ENCODE measurements around the gene ARHGAP44. TPM values are rescaled to one million over a fixed set of nuclear protein-coding genes. Genes with fewer than 3 reads are reported as not detected.
A peak's percentile ranks its signal among the peaks of the same experiment; 100 is the strongest.

Gene ARHGAP44
- total and polyA plus RNA-seq, 9 of the 15 experiments (the other 6 are each of a cell fraction or from before 2014, with no cell fraction given): 0.01 to 0.68 (median 0.07) TPM; not detected in 1

- TF ChIP-seq GTF3C2 (IDR thresholded peaks at IDR 0.05; ENCODE audit: borderline replicate concordance, extremely low read depth, insufficient read length) (no peak), RBM39 (optimal IDR thresholded peaks at IDR 0.05; ENCODE audit: low read depth, low read length) (no peak), NFRKB (IDR thresholded peaks at IDR 0.05; ENCODE audit: low read depth) (no peak), CREB3L1 (IDR thresholded peaks at IDR 0.05; ENCODE audit: borderline replicate concordance, low read depth) (0 out of 2 replicates have a peak, but pooled peaks have one; percentile 64), STAG1 (CRISPR knock-in tag; IDR thresholded peaks at IDR 0.05; ENCODE audit: borderline replicate concordance) (no peak), GABPB1 (CRISPR knock-in tag; IDR thresholded peaks at IDR 0.05) (peak; percentile 76; the same call in 1 of the 2 replicates), ELF1 (tag; IDR thresholded peaks at IDR 0.05) (peak; percentile 97), DLX4 (CRISPR knock-in tag; IDR thresholded peaks at IDR 0.05) (no peak), ARID3B (CRISPR knock-in tag; IDR thresholded peaks at IDR 0.05; ENCODE audit: borderline replicate concordance) (no peak), ZNF609 (CRISPR knock-in tag; IDR thresholded peaks at IDR 0.05; ENCODE audit: borderline replicate concordance) (no peak), MLLT1 (IDR thresholded peaks at IDR 0.05) (no peak), ZBTB8A (IDR thresholded peaks at IDR 0.05; ENCODE audit: partially characterized antibody) (no peak)
These were observed 228.6 kb downstream of the ARHGAP44 start, which contains the start of gene ELAC2 (continued) for GRCh38 chr17:13017655-13018459.

Measured in K562 (cell line).